Panc1 (cell line): Measurements from ENCODE around the gene ARHGAP23. TPM values are rescaled to one million over a fixed set of nuclear protein-coding genes. Genes with fewer than 3 reads are reported as not detected.

ENCODE experiments used
- ATAC-seq: fragments of 200-7000 bp; cut with Tn5 transposase; 2 replicates; pipeline ENCODE4 v1.9.1; 2020; ENCODE audit warnings: mild to moderate bottlenecking, moderate library complexity
- BruUV-seq: library from RNA; stranded (reverse); fragments of 400-500 nt; replicated peaks from 2 replicates; lab custom pipeline; 2021; lab: Mats Ljungman, UMichigan
- CTCF ChIA-PET: fragments of 300-600 bp; sonication (Branson Sonifier 250); formaldehyde crosslinking; loops from one replicate; lab custom pipeline; 2022; ENCODE audit warnings: antibody characterized with exemption; lab: Charles Lee
- POLR2A ChIA-PET: fragments of 300-600 bp; sonication (Branson Sonifier 250); formaldehyde crosslinking; loops from one replicate; lab custom pipeline; 2022; ENCODE audit warnings: antibody characterized with exemption; lab: Charles Lee
- DNase-seq: peaks from one replicate; pipeline ENCODE4 v3.0.0-alpha.2; 2010; ENCODE audit warnings: low read depth, low spot score
- H3K27ac ChIP-seq: 2 replicates; pipeline ENCODE4 v1.5.1; 2011; ENCODE audit warnings: mild to moderate bottlenecking, low read length, inconsistent platforms
- H3K27me3 ChIP-seq: fragments of 200-500 bp; sonication (Bioruptor generic); 2 replicates; pipeline ENCODE4 v1.6.0; 2014; ENCODE audit warnings: low read length, inconsistent platforms; ENCODE audit not compliant: control insufficient read depth, insufficient read depth
- H3K36me3 ChIP-seq: fragments of 200-500 bp; sonication (Bioruptor generic); 2 replicates; pipeline ENCODE4 v1.5.1; 2014; ENCODE audit warnings: inconsistent platforms, mild to moderate bottlenecking, low read length, moderate library complexity; ENCODE audit not compliant: control insufficient read depth, insufficient read depth
- H3K4me1 ChIP-seq: 2 replicates; pipeline ENCODE4 v1.5.1; 2011; ENCODE audit warnings: inconsistent platforms, mild to moderate bottlenecking, low read length, moderate library complexity; ENCODE audit not compliant: control insufficient read depth, insufficient read depth
- H3K4me3 ChIP-seq, 2 experiments: 2 replicates each; pipeline ENCODE4 v1.5.1; 2011 to 2012; ENCODE audit warnings: low read depth in 2 of 2, low read length in 2 of 2, mild to moderate bottlenecking in 2 of 2, inconsistent platforms in 1 of 2, moderate library complexity in 1 of 2
- H3K9me3 ChIP-seq: fragments of 200-500 bp; sonication (Bioruptor generic); 2 replicates; pipeline ENCODE4 v1.5.1; 2014; ENCODE audit warnings: low read depth, mild to moderate bottlenecking, inconsistent platforms, low read length, moderate library complexity; ENCODE audit not compliant: control insufficient read depth, insufficient read depth
- POLR2AphosphoS5 ChIP-seq: IDR thresholded peaks from 2 replicates; pipeline ENCODE4 v1.6.1; 2012; ENCODE audit warnings: mild to moderate bottlenecking, low read depth, low read length, moderate library complexity
- SIN3A ChIP-seq: IDR thresholded peaks from 2 replicates; pipeline ENCODE4 v1.6.1; 2012; ENCODE audit warnings: low read depth, mild to moderate bottlenecking, low read length, moderate library complexity, borderline replicate concordance; ENCODE audit not compliant: insufficient read depth
- TCF7L2 ChIP-seq: IDR thresholded peaks from 2 replicates; pipeline ENCODE4 v1.6.1; 2011; ENCODE audit warnings: mild to moderate bottlenecking, low read depth, low read length, inconsistent platforms
- in situ Hi-C: cut with HindIII; loops from 2 replicates; pipeline ENCODE4 v1.10.0; 2016; ENCODE audit warnings: low sequenced_read_pairs, low pct_unique_long_range_greater_than_20kb
- intact Hi-C: fragments of 100-400 bp; cut with micrococcal nuclease; formaldehyde crosslinking; loops from one replicate; pipeline ENCODE4 v1.10.0; 2022; ENCODE audit not compliant: unreplicated experiment
- total RNA-seq: library from RNA; stranded (reverse); gene quantifications from one replicate; pipeline ENCODE4 v1.2.1, GENCODE V29; 2021; ENCODE audit not compliant: unreplicated experiment
- TF ChIP-seq, protein P1 (sequence below), 2 experiments: IDR thresholded peaks; 2 replicates each; pipeline ENCODE4 v1.6.1; 2011 to 2012; ENCODE audit warnings: low read depth in 2 of 2, control low read depth in 1 of 2, low read length in 1 of 2, mild to moderate bottlenecking in 1 of 2, moderate library complexity in 1 of 2; ENCODE audit not compliant: insufficient read depth in 1 of 2
- TF ChIP-seq, protein P2 (sequence below): fragments of 450-650 bp; IDR thresholded peaks from 2 replicates; pipeline ENCODE4 v1.5.1; 2017; ENCODE audit warnings: mild to moderate bottlenecking

Gene ARHGAP23
- total RNA-seq, 1 experiment from 2014 or later = 33.0 TPM

DNA sequence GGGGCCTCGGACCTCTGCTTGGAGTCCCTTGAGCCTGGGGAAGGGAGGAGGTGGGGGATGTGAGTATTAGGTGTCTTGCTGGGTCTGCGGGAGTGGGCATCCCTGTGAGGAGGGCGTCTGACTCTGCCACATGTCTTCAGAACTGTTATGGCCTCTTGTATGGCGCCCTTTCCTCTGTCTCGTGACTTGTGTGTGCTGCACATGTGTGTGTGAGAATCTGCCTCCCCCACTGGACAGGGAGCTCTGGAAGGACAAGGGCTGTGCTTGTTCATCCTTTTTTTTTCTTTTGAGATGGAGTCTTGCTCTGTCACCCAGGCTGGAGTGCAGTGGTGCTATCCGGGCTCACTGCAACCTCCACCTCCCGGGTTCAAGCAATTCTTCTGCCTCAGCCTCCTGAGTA is 33.4 kb downstream of the ARHGAP23 start:
- Histone ChIP-seq H3K36me3 (no peaks in the 10 kb centered on the region), H3K27ac (no peak overlapping the region), H3K4me3 (no peak overlapping the region), H3K4me1 (peaks cover 9% of the 10 kb centered on the region; the same call in 1 of the 2 replicates), H3K9me3 (no peaks in the 10 kb centered on the region), H3K27me3 (no peaks in the 10 kb centered on the region)
- ChIA-PET CTCF (no interaction called here), POLR2A (no interaction called here)
- BruUV-seq = no TSS peak
- ATAC-seq (no peak), DNase-seq (no peak)
- in situ Hi-C loops = no loop called here
- intact Hi-C loops = no loop called here
- TF ChIP-seq POLR2AphosphoS5 (no peak), SIN3A (no peak), TCF7L2 (no peak)
- TF ChIP-seq, protein P1, sequence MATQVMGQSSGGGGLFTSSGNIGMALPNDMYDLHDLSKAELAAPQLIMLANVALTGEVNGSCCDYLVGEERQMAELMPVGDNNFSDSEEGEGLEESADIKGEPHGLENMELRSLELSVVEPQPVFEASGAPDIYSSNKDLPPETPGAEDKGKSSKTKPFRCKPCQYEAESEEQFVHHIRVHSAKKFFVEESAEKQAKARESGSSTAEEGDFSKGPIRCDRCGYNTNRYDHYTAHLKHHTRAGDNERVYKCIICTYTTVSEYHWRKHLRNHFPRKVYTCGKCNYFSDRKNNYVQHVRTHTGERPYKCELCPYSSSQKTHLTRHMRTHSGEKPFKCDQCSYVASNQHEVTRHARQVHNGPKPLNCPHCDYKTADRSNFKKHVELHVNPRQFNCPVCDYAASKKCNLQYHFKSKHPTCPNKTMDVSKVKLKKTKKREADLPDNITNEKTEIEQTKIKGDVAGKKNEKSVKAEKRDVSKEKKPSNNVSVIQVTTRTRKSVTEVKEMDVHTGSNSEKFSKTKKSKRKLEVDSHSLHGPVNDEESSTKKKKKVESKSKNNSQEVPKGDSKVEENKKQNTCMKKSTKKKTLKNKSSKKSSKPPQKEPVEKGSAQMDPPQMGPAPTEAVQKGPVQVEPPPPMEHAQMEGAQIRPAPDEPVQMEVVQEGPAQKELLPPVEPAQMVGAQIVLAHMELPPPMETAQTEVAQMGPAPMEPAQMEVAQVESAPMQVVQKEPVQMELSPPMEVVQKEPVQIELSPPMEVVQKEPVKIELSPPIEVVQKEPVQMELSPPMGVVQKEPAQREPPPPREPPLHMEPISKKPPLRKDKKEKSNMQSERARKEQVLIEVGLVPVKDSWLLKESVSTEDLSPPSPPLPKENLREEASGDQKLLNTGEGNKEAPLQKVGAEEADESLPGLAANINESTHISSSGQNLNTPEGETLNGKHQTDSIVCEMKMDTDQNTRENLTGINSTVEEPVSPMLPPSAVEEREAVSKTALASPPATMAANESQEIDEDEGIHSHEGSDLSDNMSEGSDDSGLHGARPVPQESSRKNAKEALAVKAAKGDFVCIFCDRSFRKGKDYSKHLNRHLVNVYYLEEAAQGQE (IDR thresholded peaks at IDR 0.05; ENCODE audit: insufficient read depth in 1 of 2, low read depth in 2 of 2, low read length in 1 of 2) = no peak
- TF ChIP-seq, protein P2, sequence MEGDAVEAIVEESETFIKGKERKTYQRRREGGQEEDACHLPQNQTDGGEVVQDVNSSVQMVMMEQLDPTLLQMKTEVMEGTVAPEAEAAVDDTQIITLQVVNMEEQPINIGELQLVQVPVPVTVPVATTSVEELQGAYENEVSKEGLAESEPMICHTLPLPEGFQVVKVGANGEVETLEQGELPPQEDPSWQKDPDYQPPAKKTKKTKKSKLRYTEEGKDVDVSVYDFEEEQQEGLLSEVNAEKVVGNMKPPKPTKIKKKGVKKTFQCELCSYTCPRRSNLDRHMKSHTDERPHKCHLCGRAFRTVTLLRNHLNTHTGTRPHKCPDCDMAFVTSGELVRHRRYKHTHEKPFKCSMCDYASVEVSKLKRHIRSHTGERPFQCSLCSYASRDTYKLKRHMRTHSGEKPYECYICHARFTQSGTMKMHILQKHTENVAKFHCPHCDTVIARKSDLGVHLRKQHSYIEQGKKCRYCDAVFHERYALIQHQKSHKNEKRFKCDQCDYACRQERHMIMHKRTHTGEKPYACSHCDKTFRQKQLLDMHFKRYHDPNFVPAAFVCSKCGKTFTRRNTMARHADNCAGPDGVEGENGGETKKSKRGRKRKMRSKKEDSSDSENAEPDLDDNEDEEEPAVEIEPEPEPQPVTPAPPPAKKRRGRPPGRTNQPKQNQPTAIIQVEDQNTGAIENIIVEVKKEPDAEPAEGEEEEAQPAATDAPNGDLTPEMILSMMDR = no peak

DNA sequence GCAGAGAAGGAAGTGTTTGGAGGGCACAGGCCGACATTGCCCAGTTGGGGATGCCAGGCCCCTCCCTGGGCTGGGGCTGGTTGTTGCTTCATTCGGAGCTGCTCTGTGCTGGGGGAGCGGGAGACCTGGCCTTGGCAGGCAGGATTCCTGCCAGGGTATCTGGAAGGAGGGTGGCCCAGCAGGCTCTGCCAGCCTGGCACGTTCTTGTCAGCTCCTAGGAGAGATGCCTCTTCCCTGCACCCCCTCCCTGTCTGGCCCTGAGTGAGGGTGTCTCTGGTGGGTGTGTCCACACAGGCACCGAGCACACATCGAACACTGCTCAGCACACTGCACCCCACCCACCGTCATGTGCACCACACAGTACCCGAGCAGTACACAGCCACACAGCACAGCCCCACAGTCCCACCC is 35.2 kb downstream of the ARHGAP23 start:
- Histone ChIP-seq H3K4me3 (no peak overlapping the region), H3K36me3 (no peaks in the 10 kb centered on the region), H3K9me3 (no peaks in the 10 kb centered on the region), H3K4me1 (peaks cover 9% of the 10 kb centered on the region; the same call in 1 of the 2 replicates), H3K27me3 (no peaks in the 10 kb centered on the region), H3K27ac (no peak overlapping the region)
- ATAC-seq (no peak), DNase-seq (no peak)
- ChIA-PET POLR2A (no interaction called here), CTCF (no interaction called here)
- intact Hi-C loops (no loop called here), in situ Hi-C loops (no loop called here)
- TF ChIP-seq POLR2AphosphoS5 (no peak), SIN3A (no peak), TCF7L2 (no peak)
- TF ChIP-seq, protein P1 (IDR thresholded peaks at IDR 0.05; ENCODE audit: insufficient read depth in 1 of 2, low read depth in 2 of 2, low read length in 1 of 2) = no peak
- TF ChIP-seq, protein P2 = no peak
- no TSS peak for BruUV-seq
